CD4-positive, alpha-beta T cell treated with Interleukin-4 for 1 hour (primary cell): ENCODE results near the gene PPM1G.
A peak's percentile ranks its signal among the peaks of the same experiment; 100 is the strongest.
"Not testable (repeated sequence)": the region's sequence is repeated elsewhere in the genome, so short reads cannot be mapped to it uniquely, and the experiment has no call there.

ENCODE experiments used
- DNase-seq, 2 donors: peaks; one replicate each; pipeline ENCODE4 v3.0.0-alpha.2; 2020 to 2022

The PPM1G gene

DNA sequence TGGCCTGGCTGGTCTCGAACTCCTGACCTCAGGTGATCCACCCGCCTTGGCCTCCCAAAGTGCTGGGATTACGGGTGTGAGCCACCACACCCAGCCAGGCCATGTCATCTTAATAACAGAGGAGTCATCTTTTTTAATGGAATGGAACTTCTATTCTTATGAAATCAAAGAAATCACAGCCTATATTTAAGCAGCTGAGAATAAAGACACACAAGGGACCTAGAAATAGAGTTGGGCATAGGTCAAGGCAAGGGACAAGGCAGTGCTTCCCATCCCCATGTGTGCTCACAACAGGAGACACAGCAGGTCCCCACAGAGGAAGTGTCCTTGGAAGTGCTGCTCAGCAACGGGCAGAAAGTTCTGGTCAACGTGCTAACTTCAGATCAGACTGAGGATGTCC is 35.8 kb downstream of the PPM1G start:
- no peak for DNase-seq

DNA sequence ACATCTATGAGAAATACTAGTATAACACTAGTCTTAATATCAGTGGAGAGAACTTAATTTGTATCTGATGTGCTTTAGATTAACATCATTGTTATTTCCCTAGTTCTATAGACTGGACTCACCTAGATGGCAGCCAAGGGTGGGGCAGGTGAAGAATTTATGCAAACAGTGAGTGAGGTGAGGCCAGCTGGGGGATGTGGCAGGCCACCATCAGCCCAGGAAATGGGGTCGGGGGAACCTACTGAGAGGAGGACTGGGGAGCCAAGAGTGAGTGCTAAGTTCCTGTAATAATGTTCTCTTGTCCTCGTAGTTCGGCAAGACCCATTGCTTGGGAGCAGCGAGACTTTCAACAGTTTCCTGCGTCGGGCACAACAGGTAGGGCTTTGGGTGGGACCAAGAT is 36.5 kb downstream of the PPM1G start:
- no peak for DNase-seq

DNA sequence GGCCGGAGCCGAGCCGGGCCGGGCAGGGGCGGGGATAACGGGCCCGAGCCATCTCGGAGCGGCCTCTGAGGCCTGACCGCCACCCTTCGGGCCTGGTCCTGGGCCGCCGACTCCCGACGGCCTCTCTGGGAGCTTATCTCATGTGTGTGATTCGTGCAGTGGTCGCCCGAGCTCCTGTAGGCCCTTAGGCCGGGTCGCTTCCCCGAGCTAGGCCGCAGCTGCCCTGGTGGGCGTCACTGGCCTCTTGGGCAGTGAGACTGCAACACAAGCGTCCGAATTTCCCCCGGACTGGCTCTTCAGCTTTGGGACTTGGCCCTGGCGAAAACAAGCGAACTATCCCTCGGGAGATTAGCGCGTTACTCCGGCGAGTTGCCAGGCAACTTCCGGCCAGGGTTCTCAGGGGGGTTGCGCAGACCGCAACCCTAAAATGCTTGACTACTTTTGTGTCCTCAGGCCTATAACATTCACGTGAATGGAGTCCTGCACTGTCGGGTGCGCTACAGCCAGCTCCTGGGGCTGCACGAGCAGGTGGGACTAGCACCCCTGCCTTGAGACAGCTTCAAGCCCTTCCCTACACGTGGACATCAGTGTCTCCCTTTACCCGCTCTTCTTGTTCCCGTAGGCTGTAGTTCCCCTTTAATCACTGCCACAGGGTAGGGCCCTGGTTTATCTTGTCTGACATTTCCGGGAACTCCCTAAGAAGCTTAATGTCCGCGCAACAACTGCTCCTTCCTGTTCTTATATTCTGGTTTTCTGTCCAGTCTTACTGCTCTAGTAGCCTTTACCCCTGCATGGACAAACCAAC is 38.4 kb downstream of the PPM1G start:
- DNase-seq: peak; percentile 45 to 61

DNA sequence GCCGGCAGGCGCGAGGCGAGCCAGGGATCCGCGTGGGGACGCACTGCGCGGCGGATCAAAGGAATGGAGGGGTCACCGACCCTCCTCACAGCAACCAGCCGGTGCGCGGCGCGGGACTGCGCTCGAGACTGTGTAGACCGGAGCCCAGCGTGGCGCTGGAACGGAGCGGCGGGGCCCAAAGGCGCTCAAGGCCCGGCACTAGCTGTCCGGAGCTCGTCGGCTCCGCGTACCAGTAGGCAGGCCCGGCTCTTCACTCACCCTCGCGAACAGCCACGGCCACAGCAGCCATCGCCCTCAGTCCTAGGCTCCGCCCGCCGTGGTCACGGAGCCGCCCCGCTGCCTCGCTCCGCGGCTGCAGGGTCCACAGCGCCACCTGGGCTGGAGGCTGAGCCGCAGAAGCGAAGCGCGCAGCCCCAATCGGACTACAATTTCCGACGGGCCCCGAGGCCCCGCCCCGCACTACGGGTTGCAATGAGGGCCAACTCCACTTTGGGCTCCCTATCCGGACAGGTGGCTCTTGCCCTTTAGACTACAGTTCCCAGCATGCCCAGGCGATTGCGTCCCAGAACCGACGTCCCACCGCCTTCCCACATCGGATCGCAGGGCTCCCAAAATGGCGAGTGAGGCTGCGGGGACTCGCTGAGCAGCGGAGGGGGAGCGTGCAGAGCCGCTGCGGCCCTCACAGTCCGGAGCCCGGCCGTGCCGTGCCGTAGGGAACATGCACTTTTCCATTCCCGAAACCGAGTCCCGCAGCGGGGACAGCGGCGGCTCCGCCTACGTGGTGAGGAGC is 39.2 kb downstream of the PPM1G start, which contains the start of the genes EIF2B4 and SNX17:
Gene EIF2B4 (minus strand): TSS at position 313 of the 790 bp plus-strand sequence. CDS start 24 bp downstream, at position 289.
Gene SNX17 (plus strand): TSS at position 591 of the 790 bp plus-strand sequence. CDS start 128 bp downstream, at position 719.
- DNase-seq: peak; percentile 99 to 100

DNA sequence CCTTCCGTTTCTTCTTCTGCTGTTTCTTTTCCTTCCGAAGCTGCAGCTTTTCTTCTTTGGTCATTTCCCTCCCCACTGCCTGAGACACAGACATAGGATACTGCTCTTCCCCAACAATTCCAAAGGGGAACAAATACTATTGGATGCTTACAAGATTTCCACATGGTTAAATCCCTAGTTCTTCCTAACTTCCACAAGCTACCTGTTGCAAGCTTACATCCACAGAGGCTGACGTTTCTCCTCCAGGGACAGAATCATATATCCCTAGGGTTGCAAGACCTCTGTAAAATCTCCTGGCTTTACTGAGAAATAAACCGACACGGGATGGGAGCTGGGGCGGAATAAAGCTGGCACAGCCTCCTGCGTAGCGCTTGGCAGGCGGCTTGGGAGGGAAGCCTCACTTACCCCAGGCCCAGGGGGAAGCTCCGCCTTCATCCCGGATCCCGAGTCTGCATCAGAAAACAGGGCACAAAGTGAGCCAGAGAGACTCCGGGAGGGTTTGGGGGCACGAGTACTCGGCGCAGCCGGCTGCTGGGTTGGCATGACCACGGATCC is 39.8 kb downstream of the PPM1G start:
- DNase-seq: no peak

DNA sequence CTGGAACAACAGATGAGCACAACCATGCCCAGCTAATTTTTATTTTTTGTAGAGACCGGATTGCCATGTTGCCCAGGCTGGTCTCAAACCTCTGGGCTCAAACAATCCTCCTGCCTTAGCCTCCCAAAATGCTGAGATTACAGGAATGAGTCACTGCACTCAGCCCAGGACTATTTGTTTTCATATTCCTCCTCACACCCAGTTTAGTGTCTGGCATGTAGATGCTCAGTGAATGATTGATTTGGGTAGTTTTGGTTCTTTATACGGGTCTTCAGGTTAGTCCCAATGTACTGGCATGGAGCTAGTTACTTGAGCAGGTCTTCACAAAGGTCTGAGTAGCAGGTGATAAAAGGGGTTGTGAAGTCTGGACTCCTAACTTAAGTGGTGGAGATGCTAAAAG is 45.5 kb downstream of the PPM1G start:
- DNase-seq: no peak

DNA sequence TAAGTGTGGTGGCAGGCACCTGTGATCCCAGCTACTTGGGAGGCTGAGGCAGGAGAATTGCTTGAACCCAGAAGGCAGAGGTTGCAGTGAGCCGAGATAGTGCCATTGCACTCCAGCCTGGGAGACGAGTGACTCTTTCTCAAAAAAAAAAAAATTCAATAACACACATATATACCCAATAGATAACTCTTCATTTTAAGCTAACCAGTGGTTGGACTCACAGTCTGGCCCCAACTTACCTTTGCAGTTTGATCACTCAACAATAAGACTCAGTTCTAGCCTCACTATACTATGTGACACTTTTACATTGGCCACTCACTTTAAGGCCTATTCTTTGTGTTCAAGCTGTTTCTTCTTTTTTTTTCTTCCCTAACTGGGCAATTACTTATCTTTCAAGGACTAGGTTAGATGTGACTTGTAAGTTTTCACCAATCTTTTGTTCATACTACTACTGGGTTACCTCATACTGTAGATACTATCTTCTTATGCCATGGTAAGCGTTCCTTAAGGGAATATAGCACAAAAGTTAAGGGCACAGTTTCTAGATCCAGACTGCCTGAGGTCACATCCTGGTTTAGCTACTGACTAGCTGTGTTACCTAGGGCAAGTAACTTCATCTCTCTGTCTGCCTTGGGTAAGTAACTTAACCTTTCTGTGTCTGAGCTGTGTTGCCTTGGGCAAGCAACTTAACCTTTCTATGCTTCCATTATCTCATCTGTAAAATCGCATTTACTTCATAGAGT is 46.5 kb downstream of the PPM1G start:
- no peak for DNase-seq

DNA sequence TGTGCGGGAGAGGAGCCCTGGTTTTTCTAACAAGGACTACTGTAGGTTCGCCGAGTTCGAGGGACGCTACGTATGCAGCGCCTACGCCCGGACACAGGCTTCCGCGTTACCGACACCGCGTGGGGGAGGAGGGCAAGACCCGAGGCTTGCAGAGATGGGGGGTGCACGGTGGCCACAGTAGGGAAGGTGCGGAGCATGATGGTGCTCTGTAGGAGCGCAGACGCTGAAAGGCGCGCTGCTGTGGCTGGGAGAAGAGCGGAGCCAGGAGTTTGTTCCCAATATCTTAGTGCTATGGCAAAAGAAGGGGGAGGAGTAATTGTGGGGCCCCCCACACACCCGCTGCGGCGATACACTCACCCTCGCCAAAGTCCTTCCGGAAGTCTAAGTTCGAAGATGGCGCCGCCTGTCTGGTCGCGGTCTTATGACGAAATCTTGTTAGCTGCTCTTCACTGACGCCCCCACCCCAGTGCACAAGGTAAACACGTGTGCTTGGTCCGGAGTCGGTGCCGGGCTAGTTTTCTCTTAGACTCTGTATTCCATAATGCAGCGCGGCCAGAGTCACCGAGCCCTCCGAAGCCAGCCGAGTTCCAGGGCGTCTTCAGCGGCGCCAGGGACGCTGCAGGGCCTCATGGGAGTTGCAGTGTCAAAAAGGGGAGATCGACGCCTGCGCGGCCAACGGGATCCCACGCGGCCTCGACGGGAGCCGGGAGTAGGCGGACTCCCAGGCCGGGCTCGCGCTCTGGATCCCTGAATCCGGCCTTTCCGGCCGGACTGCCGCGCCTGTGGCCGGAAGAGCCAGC is 52.8 kb downstream of the PPM1G start, which contains the start of gene GTF3C2:
Gene GTF3C2 (minus strand): TSS at position 383 of the 800 bp plus-strand sequence. CDS start 13,210 bp downstream, outside the sequence.
- DNase-seq: peak; percentile 94

DNA sequence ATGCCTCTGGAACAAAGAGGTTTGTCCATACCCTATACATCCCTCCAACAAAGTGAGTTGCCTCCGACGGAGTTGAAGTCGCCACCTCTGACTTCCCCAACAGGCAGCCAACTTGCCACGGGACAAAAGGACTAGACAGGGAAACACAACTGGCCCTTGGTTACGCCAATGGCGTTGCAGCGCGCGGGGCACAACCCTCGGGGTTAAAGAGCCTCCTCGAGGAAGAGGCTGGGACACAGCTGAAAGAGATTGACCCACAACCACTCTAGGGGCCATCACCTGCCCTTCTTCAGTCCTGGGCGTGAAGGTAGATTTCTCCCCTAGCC is 53.4 kb downstream of the PPM1G start:
- no peak for DNase-seq

DNA sequence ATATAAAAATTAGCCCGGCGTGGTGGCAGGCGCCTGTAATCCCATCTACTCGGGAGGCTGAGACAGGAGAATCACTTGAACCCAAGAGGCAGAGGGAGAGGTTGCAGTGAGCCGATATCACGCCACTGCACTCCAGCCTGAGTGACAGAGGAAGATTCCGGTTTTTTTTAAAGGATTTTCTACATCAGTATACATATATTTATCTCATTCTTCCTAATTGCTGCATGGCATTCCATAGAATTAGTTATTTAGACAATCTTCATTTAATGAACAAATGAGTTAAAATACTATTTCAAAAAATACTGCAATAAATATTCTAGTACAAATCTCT is 54.8 kb downstream of the PPM1G start:
- no peak for DNase-seq

DNA sequence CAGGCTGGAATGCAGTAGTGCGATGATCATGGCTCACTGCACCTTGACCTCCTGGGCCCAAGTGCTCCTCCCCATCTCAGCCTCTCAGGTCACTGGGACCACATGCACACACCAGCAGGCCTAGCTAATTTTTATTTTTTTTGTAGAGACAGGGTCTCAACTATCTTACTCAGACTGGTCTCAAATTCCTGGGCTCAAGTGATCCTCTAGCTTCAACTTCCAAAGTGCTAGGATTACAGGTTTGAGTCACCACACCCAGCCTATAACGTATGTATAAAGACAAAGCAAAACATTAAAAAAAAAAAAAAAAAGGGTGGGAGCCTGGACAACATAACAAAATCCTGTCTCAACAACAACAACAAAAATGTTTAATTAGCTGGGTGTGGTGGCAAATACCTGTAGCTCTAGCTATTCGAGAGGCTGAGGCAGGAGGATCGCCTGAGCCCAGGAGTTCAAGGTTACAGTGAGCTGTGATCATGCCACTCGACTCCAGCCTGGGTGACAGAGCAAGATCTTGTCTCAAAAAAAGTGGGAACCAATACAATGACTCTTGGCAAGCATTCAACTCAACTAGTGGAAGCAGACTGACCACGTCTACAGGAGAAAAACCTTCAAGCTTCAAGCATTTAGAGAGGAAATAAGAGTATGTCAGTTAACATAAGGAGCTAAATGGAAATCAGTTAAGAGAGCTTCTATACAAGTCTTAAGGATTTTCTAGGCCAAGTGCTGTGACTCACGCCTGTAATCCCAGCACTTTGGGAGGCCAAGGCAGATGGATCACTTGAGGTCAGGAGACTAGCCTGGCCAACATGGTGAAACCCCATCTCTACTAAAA is 55.4 kb downstream of the PPM1G start:
- no peak for DNase-seq

DNA sequence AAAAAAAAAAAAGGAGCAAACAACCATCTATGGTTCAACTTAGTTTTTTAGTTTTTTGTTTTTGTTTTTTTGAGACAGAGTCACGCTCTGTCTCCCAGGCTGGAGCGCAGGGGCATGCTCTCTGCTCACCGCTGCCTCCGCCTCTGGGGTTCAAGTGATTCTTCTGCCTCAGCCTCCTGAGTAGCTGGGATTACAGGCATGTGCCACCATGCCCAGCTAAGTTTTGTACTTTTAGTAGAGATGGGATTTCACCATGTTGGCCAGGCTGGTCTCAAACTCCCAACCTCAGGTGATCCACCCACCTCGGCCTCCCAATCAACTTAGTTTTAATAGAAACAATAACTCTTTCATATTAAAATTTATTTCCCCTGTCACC is 56.0 kb downstream of the PPM1G start:
- not testable (repeated sequence) for DNase-seq

DNA sequence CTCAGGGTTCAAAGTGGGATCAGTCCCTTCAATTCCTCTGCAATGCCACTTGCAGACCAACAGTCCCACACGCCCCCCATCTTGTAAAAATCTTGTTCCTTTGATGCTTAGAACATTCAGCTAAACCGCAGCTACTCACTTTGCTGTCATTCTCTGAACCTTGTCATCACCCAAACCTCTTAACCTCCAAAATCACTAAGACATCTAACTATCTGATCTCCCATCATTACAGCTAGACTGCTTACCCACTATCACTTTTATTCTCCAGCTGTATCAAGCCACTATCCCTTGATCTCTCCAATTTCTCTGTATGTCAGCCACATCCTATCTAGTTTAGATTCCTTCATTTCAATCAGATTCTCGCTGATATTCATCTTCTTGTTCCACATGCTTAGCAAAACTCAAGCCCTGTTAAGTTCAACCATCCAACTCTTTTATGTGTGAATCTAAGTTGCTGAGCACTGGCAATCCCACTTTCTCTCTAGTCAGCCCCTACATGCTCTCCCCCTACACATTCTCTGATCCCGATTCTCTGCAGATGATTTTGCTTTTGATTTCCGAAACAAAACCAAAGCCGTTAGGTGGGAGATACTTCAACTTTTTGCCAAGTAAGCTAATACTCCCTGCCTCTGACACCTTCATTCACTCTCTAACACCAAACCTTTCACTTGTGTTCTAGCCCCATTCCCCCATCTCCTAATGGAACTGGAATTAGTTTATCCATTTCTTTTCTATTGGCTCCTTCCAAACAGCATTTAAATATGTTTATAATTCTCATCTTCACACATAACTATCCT is 57.4 kb downstream of the PPM1G start:
- peak in 1 of 2 donors; percentile 26 for DNase-seq

DNA sequence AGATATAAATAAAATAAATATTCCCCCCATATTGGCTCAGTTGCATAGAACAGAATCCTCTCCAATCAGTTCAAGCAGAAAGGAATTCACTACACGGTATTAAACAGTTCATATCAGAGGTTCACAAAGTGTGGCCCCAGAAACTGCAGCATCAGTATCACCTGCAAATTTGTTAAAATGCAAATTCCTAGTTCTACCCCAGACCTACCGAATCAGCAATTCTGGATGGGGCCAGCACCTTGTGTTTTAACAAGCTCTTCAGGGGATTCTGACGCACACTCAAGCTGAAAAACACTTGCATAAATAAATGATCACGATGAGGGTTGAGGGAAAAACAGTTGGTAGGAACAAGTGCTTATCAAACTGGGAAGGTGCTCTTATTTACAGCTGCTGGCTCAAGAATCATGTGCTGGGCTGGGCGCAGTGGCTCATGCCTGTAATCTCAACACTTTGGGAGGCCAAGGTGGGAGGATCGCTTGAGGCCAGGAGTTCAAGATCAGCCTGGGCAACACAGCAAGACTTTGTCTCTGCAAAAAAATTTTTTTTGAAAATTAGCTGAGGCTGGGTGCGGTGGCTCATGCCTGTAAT is 59.2 kb downstream of the PPM1G start:
- no peak for DNase-seq

DNA sequence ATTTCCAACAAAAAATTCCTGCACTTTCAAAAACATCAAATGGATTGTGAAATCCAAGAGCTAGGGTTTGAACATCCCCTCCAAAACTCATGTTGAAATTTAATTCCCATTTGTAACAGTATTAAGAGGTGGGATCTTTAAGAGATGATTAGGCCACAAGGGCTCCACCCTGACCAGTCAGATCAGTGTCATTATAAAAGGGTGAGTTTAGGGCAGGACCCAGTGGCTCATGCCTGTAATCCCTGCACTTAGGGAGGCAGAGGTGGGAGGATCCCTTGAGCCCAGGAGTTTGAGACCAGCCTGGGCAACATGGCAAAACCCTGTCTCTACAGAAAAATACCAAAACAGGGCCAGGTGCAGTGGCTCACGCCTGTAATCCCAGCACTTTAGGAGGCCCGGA is 61.8 kb downstream of the PPM1G start:
- no peak for DNase-seq

DNA sequence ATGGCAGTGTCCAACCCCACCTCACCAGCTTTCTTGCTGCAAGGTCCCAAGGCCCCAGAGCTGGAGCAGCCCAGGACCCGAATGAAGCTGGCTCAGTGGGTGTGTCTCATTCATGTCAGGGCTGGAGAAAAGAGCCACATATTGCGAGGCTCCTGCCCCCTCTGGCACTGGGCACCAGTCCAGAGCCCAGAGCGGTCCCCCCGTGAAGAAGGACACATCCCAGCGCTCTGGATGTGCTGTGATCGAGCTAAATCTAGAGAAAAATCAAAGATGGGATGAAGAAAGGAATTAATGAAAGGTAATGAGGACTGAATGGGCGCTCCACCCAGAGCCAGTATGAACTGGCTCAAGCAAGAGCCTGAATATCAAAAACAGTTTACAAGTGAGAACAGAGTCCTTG is 73.2 kb downstream of the PPM1G start:
- DNase-seq: no peak

DNA sequence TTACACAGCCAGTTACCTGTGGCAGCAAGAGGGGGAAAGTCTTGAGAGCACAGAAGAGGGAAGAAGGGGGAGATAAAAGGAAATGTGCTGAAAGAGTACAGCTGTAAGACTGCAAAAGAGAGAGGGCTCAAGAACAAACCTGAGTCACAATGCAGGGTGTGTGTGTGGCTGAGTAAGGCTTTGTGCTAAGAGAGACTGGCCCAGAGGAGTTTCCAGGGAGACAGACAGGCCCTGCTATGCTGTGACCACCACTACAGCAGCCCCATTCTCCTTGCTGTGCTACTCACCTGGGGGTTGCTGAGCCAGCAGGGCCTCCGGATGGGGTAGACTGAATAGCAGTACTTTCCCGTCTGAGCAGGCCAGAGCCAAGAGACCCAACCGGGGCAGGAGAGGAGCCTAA is 74.1 kb downstream of the PPM1G start:
- no peak for DNase-seq
